LNCAP (cell line): ENCODE data around the gene KCNJ2.

Experiments used
- CTCF ChIP-seq: fragments of 450-650 bp; IDR thresholded peaks from 2 replicates; pipeline ENCODE4 v1.5.1; 2017; ENCODE audit warnings: mild to moderate bottlenecking

KCNJ2 gene

GRCh38 chr17:70171159-70171558, 1.8 kb downstream of the KCNJ2 start:
- no peak for TF ChIP-seq CTCF

DNA sequence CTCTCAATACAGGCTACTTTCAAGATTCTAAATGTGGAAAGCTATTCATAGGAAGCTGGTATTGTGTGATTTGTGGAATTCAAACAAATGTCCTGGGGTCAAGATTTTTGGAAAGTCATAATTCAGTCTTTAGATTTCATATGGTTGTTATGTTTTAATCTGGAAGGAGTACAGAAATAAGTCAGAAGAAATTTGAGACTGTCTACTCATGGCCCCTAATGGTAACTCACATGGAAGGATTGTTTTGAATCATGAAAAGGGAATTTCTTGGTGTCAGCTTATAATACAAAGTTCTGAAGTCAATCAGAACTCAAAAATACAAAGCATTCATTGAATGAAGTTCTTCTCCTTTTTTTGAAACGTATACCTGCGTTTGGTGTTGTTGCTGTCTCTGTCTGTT, 3.1 kb downstream of the KCNJ2 start:
- TF ChIP-seq CTCF: no peak

GRCh38 chr17:70172923-70173322, 3.6 kb downstream of the KCNJ2 start:
- no peak for TF ChIP-seq CTCF

GRCh38 chr17:70173681-70174080, 4.3 kb downstream of the KCNJ2 start:
- no peak for TF ChIP-seq CTCF

DNA sequence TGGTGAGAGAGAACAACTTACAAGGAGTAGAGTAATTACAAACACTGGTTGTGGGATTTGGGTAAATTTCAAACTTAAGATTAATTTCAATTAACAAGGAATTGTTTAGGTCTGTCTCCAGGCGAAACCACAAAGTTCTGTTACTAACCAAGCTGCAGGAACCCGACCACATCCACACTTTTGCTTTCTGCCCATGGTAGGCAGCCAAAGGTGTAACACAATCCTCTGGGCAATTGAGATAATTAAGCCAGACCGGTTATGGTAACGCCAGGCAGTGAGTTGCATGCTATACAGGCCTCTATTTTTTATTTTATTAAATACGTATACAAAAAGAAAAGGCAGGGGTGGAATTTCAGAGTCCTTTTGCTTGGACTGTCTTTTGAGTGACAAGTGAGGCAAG, 12.0 kb downstream of the KCNJ2 start:
- TF ChIP-seq CTCF: no peak

- TF ChIP-seq CTCF: no peak
Measured at GRCh38 chr17:70181866-70182265, 12.5 kb downstream of the KCNJ2 start.

DNA sequence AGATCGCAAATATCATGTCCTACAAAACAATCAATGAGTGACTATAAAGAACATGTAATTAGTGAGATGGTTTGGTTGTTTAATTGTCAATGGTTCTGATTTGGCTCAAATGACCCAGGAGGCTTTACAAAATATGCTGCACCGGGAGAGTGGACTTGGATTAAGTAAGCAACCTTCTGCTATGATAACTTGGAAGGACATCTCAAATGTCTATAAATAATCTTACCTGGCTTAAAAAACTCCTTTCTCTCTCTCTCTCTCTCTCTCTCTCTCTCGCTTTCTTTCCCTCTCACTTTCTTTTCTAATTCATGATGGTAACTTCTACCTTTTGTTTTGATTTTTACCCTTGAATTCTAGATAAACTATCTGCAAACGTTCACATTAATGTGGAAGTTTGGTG, 14.2 kb downstream of the KCNJ2 start:
- no peak for TF ChIP-seq CTCF

DNA sequence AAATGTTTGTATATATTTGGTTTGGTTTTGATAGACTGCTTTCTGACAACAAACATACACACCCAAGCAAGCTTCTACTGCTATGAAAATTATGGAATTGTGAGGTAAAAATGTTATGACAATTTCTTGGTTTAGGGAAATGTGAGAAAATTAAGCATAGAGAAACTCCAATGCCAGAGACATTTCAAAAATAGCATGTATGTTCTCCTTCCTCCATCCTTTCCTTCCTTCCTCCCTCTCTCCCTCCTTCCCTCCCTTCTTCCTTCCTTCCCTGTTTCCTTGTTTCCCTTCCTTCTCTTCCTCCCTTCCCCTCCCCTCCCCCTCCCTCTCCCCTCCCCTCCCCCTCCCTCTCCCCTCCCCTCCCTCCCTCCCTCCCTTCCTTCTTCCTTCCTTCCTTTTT, 14.9 kb downstream of the KCNJ2 start:
- no peak for TF ChIP-seq CTCF
